ENCODE measurements around the gene BZW1.
A peak's percentile ranks its signal among the peaks of the same experiment; 100 is the strongest.
"Not testable (repeated sequence)": the region's sequence is repeated elsewhere in the genome, so short reads cannot be mapped to it uniquely, and the experiment has no call there.

BZW1 gene

GRCh38 chr2:200791905-200792304 lies 19.8 kb upstream of the BZW1 start:
- DNase-seq (ENCODE audit: low spot score): no peak

DNA sequence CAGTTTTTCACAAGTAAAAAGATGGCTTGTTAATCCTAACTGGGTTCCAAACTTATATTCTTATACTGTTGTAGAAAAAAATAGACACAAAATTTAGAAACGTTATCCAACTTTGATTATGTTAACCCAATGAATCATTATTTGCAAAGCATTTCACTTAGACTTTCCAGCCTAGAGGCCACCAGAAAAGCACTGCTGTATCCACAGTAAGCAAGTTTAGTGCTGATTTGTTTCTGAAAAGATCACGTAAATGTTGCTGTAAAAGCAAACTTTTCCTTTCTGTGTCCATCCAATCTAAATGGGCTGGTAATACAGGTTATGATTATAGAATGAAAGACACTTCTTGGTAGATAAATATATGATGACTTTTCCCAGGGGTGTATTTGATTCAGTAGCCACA lies 17.6 kb upstream of the BZW1 start:
- no peak for DNase-seq (ENCODE audit: low spot score)

DNA sequence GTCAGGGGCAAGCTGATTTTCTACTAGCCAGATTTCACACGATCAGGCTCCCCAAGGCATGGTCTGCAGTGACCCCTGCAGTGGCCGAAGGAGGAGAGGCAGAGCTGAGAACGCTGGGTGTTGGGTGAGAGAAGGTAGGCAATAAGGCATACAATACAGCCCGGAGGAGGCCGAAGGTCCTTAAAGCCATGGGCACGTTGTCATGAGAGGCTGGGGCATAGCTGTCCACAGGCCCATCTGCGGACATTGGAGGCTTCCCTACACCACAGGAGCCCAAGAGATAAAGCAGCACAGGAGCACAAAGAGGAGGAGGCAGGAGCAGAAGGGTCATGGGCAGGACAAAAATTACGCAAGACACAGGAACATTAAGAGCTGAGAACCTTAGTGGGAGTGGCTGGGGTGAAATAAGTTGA lies 16.7 kb upstream of the BZW1 start:
- DNase-seq (ENCODE audit: low spot score): no peak

DNA sequence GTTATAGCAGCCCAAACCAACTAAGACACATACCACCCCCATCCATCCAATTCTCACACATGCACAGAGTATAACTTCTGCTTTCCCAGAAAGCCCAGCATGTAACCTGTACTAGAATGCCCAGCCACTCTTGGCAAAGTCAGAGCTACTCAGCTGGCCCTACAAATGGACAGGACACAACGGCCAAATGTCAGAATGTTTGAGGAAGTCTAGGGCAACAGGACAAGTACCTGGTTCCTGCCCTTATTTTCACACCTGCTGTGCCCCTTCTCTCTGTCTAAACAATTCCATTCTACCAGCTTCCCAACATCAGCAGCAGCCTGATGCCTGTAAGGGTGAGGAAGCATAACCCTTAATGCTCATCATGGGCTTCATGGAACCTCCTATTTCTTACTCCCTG lies 15.1 kb upstream of the BZW1 start:
- no peak for DNase-seq (ENCODE audit: low spot score)

GRCh38 chr2:200797242-200797770 lies 14.4 kb upstream of the BZW1 start:
- DNase-seq (ENCODE audit: low spot score): no peak

DNA sequence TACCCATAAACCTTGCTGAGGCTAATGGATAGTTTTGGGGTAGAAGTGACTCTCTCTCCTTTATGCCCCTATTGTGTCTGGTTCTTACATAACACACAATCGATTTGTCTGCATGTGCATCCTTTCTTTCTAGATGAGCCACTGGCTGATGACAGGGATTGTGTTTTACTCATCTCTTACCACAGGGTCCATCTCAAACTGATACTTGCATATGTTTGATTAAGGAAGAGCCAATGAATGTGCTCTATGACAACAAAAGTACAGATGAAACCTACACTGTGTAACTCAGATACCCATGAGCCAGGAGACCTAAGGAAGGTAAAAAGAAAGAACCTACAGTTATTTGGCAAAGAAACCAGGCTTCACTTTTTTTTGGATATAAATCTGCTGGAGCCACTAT lies 13.2 kb upstream of the BZW1 start:
- DNase-seq (ENCODE audit: low spot score): no peak

DNA sequence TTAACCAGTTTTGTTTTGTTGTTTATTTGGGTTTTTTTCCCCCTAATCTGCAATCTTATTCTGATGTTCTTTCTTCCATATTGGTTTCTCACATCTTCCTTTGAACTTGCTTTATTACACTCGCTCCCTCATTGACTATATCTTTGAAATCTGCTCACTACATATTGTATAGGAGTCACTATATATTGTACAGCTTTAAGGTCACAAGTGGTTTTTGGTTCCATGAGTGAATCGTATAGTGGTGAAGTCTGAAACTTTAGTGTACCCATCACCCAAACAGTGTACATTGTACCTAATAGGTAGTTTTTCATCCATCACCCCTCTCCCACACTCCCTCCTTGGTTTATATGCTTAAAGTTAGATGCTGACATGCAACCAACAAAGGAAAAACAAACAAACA lies 11.3 kb upstream of the BZW1 start:
- DNase-seq (ENCODE audit: low spot score): no peak

GRCh38 chr2:200801431-200801830 lies 10.3 kb upstream of the BZW1 start:
- not testable (repeated sequence) for DNase-seq (ENCODE audit: low spot score)

DNA sequence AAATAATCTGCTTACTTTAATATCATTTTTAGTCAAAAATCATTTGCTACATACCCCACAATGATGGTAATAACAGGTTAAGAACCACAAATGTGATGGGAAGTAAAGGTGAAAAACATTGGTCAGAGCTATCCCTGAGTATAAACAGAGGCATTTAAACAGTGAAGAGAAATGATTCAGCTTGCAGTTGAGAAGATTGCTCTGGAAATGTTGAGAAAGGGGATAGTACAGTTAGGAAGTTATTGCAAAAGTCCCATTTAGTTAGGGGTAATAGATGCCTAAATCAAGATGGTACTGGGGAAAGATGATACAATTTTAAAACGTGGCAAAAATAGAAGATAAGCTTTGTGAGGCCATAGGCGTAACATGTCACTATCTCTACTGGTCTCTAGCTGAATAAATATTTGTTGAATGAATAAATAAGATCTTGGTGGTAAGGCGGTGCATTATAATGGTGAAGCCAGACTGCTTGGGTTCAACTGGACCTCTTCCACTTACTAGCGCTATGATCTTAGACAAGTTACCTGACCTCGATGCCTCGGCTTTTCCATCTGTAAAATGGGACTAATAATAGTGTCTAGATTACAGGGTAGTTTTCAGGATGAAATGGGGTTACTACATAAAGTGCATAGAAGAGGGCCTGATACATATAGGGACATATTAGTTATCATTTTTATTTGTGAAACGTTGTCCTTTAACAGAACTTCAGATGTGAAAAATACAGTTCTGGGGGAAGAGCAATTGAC lies 2.0 kb upstream of the BZW1 start:
- no peak for DNase-seq (ENCODE audit: low spot score)

- DNase-seq (ENCODE audit: low spot score): no peak
Measured at GRCh38 chr2:200810252-200810997, 1.3 kb upstream of the BZW1 start.

GRCh38 chr2:200810998-200811332 lies 745 bp upstream of the BZW1 start:
- DNase-seq (ENCODE audit: low spot score): no peak

DNA sequence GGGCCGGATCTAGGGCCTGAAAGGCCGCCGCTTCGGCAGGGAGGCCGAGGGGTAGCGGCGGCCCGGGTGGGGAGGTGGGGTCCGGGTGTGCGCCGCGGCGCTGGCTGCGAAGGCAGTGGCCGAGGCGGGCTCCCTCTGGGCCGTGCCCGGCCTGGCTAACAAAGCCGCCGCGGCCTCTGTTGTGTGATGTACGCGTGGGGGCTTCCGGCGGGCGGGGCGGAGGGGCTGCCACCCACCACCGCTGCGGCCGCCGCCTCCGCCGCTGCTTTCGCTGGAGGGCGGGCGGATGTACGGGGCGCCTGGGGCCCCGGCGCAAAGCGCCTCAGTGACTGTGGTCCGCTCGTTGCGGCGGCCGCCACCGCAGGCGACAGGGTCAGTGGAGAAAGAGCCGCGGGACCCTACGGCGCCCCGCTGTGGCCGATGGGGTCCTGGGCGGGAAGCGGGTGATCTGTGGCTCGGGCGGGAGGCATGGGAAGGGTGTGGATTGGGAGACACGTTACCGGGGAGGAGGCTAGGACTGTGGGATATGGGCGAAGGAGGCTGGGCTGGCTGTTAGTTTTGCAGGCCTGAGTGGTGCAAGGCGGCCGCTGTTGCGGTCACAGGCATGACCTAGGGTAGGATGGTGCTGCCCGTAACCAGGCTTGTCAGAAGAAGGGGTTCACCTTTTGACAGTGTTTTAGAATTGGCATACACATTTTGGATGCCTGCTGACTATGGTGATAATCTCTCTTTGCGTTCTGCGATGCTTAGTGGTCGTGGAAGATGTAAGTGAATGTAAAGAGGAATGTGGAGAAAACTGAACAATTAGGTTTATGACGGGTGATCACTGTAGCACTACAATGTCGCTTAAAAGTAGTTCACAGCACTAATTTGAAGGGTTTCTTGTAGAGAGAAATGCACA lies 662 bp downstream of the BZW1 start:
- DNase-seq (ENCODE audit: low spot score): peak; percentile 81

DNA sequence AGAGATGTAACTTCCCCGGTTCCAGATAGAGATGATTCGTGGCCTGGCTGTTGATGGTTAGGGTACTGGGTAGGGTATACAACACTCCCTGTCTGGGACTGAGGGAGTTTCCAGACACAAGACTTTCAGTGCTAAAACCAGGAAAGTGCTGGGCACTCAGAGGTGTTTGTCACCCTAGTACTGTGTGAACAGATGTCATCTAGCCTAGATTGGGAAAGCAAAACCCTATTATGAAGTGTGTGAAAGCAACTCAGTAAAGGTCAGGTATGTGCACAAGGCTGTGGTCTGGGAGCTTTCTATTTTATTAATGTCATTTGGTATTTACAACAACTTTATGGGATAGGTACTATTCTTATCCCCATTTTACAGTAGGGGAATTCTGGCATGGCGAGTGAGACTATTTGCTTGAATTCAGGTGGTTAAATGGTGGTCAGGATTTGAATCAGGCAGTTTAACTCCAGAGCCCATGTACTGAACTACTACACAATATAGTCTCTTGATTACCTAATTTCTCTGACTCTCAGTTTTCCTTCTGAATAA lies 2.6 kb downstream of the BZW1 start:
- no peak for DNase-seq (ENCODE audit: low spot score)

- DNase-seq (ENCODE audit: low spot score): no peak
Measured at GRCh38 chr2:200814917-200815316, 3.2 kb downstream of the BZW1 start.

DNA sequence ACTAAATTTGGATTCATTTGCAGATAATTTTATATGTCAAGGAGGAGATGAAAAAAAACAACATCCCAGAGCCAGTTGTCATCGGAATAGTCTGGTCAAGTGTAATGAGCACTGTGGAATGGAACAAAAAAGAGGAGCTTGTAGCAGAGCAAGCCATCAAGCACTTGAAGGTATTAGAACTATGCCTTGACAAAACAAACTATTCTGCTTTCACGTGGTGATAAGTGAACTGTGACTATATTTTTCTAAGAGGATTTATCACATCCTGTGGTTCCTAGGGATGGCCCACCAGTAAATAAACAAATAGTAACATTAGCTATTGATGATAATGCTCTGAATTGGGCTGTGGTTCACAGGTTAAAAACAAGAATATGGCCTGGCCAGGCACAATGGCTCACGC lies 7.0 kb downstream of the BZW1 start:
- DNase-seq (ENCODE audit: low spot score): not testable (repeated sequence)

- no peak for DNase-seq (ENCODE audit: low spot score)
Measured at GRCh38 chr2:200820573-200821234, 9.0 kb downstream of the BZW1 start.

DNA sequence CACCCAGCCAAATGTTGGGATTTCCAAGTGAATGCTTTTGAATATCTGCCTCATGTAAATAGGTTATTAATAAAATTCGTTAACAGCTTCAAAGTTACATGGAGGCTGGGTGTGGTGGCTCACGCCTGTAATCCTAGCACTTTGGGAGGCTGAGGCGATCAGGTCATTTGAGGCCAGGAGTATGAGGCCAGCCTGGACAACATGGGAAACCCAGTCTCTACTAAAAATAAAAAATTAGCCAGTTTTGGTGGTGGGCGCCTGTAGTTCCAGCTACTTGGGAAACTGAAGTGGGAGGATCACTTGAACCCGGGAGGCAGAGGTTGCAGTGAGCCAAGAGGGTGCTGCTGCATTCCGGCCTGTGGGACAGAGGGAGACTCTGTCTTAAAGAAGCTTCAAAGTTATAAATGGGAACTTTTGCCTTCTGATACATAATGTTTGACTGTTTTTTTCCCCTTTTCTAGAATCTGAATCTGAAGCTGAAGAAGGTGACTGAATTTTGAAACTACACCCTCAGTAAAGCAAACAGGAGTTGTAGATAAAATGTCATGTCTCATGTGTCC lies 10.1 kb downstream of the BZW1 start:
- no peak for DNase-seq (ENCODE audit: low spot score)

DNA sequence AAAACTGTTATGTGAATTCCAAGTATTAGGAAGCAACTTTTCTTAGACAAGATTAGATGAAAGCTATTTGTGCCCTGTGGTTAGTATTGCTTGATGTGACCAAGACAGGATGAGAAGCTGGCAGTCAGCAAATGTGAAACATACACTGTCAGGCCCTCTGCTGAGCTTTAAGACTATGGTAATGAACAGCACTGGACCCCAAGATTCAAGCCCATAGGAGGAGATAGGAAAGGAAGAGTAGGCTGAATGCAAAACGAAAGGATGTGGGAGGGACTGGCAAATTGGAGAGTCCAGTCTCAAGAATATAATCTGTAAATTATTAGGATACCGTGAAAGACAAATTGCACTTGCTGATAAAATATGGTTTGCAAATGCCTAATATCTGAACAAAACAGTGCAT lies 16.4 kb downstream of the BZW1 start:
- DNase-seq (ENCODE audit: low spot score): no peak

- no peak for DNase-seq (ENCODE audit: low spot score)
Measured at GRCh38 chr2:200828572-200829257, 17.0 kb downstream of the BZW1 start.

- DNase-seq (ENCODE audit: low spot score): no peak
Measured at GRCh38 chr2:200829258-200829655, 17.5 kb downstream of the BZW1 start.

- DNase-seq (ENCODE audit: low spot score): no peak
Measured at GRCh38 chr2:200834701-200835100, 23.0 kb downstream of the BZW1 start.
